HepG2 (cell line): ENCODE results near the gene LAG3. TPM values are rescaled to one million over a fixed set of nuclear protein-coding genes. Genes with fewer than 3 reads are reported as not detected.
A peak's percentile ranks its signal among the peaks of the same experiment; 100 is the strongest.

Experiments
- DR1 ChIP-seq: sonication (generic); formaldehyde crosslinking; IDR thresholded peaks from 2 replicates; pipeline ENCODE4 v1.8.0; 2021; ENCODE audit warnings: mild to moderate bottlenecking, missing genetic modification reagents, inconsistent platforms
- E2F2 ChIP-seq: sonication (generic); formaldehyde crosslinking; IDR thresholded peaks from 2 replicates; pipeline ENCODE4 v1.4.0; 2020; ENCODE audit warnings: missing genetic modification reagents, borderline replicate concordance
- ETV5 ChIP-seq: IDR thresholded peaks from 2 replicates; pipeline ENCODE4 v1.6.1; 2018; ENCODE audit warnings: missing biosample characterization, missing genetic modification reagents, inconsistent platforms, borderline replicate concordance
- JUN ChIP-seq: sonication (generic); formaldehyde crosslinking; IDR thresholded peaks from 2 replicates; pipeline ENCODE4 v1.4.0; 2020; ENCODE audit warnings: mild to moderate bottlenecking, missing genetic modification reagents
- KDM4B ChIP-seq: sonication (generic); formaldehyde crosslinking; IDR thresholded peaks from 2 replicates; pipeline ENCODE4 v1.4.0; 2020; ENCODE audit warnings: missing genetic modification reagents
- MEF2D ChIP-seq: sonication (generic); formaldehyde crosslinking; IDR thresholded peaks from 2 replicates; pipeline ENCODE4 v1.5.1; 2020; ENCODE audit warnings: mild to moderate bottlenecking, missing genetic modification reagents
- MEIS2 ChIP-seq: sonication (generic); formaldehyde crosslinking; IDR thresholded peaks from 2 replicates; pipeline ENCODE4 v1.9.0; 2021; ENCODE audit warnings: mild to moderate bottlenecking, missing genetic modification reagents
- MXD1 ChIP-seq: sonication (generic); formaldehyde crosslinking; IDR thresholded peaks from 2 replicates; pipeline ENCODE4 v1.4.0; 2020; ENCODE audit warnings: mild to moderate bottlenecking, missing genetic modification reagents
- NCOR1 ChIP-seq: fragments of 200-600 bp; sonication (generic); IDR thresholded peaks from 2 replicates; pipeline ENCODE4 v1.7.0; 2017; ENCODE audit warnings: antibody characterized with exemption, low read length, borderline replicate concordance
- NFIB ChIP-seq: sonication (generic); formaldehyde crosslinking; IDR thresholded peaks from 2 replicates; pipeline ENCODE4 v1.9.0; 2021; ENCODE audit warnings: missing genetic modification reagents, mild to moderate bottlenecking, borderline replicate concordance
- NPAS2 ChIP-seq: sonication (generic); formaldehyde crosslinking; IDR thresholded peaks from 2 replicates; pipeline ENCODE4 v1.8.0; 2022; ENCODE audit warnings: mild to moderate bottlenecking, missing genetic modification reagents, borderline replicate concordance
- NR2F6 ChIP-seq, 2 experiments: IDR thresholded peaks; 2 replicates each; pipeline ENCODE4 v1.6.1; 2016; ENCODE audit warnings: antibody characterized with exemption in 1 of 2, mild to moderate bottlenecking in 1 of 2
- SP140L ChIP-seq: sonication (generic); formaldehyde crosslinking; IDR thresholded peaks from 2 replicates; pipeline ENCODE4 v1.4.0; 2020; ENCODE audit warnings: missing genetic modification reagents, borderline replicate concordance
- TARDBP ChIP-seq: sonication (generic); formaldehyde crosslinking; IDR thresholded peaks from 2 replicates; pipeline ENCODE4 v1.8.0; 2022; ENCODE audit warnings: mild to moderate bottlenecking, missing genetic modification reagents
- TFE3 ChIP-seq: IDR thresholded peaks from 2 replicates; pipeline ENCODE4 v1.6.1; 2016
- TSC22D2 ChIP-seq: sonication (generic); formaldehyde crosslinking; IDR thresholded peaks from 2 replicates; pipeline ENCODE4 v1.5.1; 2020; ENCODE audit warnings: missing genetic modification reagents, mild to moderate bottlenecking, borderline replicate concordance
- XBP1 ChIP-seq: sonication (generic); formaldehyde crosslinking; IDR thresholded peaks from 2 replicates; pipeline ENCODE4 v1.5.0; 2020; ENCODE audit warnings: missing genetic modification reagents
- ZBTB7B ChIP-seq: sonication (generic); formaldehyde crosslinking; IDR thresholded peaks from 2 replicates; pipeline ENCODE4 v1.4.0; 2020; ENCODE audit warnings: missing genetic modification reagents
- ZFP36L2 ChIP-seq: sonication (generic); formaldehyde crosslinking; IDR thresholded peaks from 2 replicates; pipeline ENCODE4 v1.4.0; 2020; ENCODE audit warnings: missing genetic modification reagents
- ZNF232 ChIP-seq: sonication (generic); formaldehyde crosslinking; IDR thresholded peaks from 2 replicates; pipeline ENCODE4 v1.4.0; 2020; ENCODE audit warnings: missing genetic modification reagents, borderline replicate concordance
- ZNF24 ChIP-seq: fragments of 450-650 bp; IDR thresholded peaks from 2 replicates; pipeline ENCODE4 v1.6.1; 2017; ENCODE audit warnings: antibody characterized with exemption, mild to moderate bottlenecking
- ZNF280D ChIP-seq: sonication (generic); formaldehyde crosslinking; IDR thresholded peaks from 2 replicates; pipeline ENCODE4 v1.5.1; 2020; ENCODE audit warnings: mild to moderate bottlenecking, missing genetic modification reagents
- ZNF550 ChIP-seq: sonication (generic); formaldehyde crosslinking; IDR thresholded peaks from 2 replicates; pipeline ENCODE4 v1.4.0; 2020; ENCODE audit warnings: mild to moderate bottlenecking, missing genetic modification reagents, borderline replicate concordance
- ZNF558 ChIP-seq: sonication (generic); formaldehyde crosslinking; IDR thresholded peaks from 2 replicates; pipeline ENCODE4 v1.9.0; 2022; ENCODE audit warnings: mild to moderate bottlenecking, missing genetic modification reagents, borderline replicate concordance
- ZNF576 ChIP-seq: sonication (generic); formaldehyde crosslinking; IDR thresholded peaks from 2 replicates; pipeline ENCODE4 v1.4.0; 2020; ENCODE audit warnings: mild to moderate bottlenecking, missing genetic modification reagents
- polyA plus RNA-seq, 8 experiments: library from polyadenylated mRNA; depleted of rRNA in 3 of 8; stranded (reverse) in 7 of 8; unstranded in 1 of 8; fragments of >200 nt; fragmentation: Illumina TruSeq in 4 of 8; extraction: Trizol in 4 of 8; gene quantifications; 2 replicates each; pipeline versions ENCODE4 v1.2.1 to v1.2.3, GENCODE V29; 2011 to 2016; ENCODE audit warnings: low read depth in 4 of 8, missing spikeins in 1 of 8, mixed read lengths in 1 of 8; ENCODE audit not compliant: insufficient read depth in 1 of 8
- total RNA-seq, 5 experiments: library from RNA; depleted of rRNA; stranded (reverse); fragments of >200 nt; fragmentation: Illumina TruSeq; extraction: Trizol; gene quantifications; 2 replicates each; pipeline ENCODE4 v1.2.3, GENCODE V29; 2016; ENCODE audit warnings: low read depth in 1 of 5

LAG3 gene
- total and polyA plus RNA-seq, 2 of the 13 experiments (the other 11 are each of a cell fraction or from before 2014, with no cell fraction given) = 0.11 to 0.26 TPM

GRCh38 chr12:6825398-6826124 lies 53.2 kb downstream of the LAG3 start (continued):
- no peak for TF ChIP-seq E2F2
- TF ChIP-seq ZNF576 = no peak
- no peak for TF ChIP-seq TFE3 (CRISPR knock-in tag)
- TF ChIP-seq ZBTB7B (CRISPR knock-in tag) = no peak
- TF ChIP-seq KDM4B (CRISPR knock-in tag) = no peak
- TF ChIP-seq SP140L (CRISPR knock-in tag) = no peak
- no peak for TF ChIP-seq ETV5 (CRISPR knock-in tag)
- no peak for TF ChIP-seq NFIB
- no peak for TF ChIP-seq XBP1
- peak; percentile 19; the same call in 1 of the 2 replicates for TF ChIP-seq MEIS2
- no peak for TF ChIP-seq TSC22D2
- no peak for TF ChIP-seq JUN (CRISPR knock-in tag)
- no peak for TF ChIP-seq NPAS2 (CRISPR knock-in tag)
- no peak for TF ChIP-seq NCOR1
- no peak for TF ChIP-seq NR2F6 (IDR thresholded peaks at IDR 0.05)
- TF ChIP-seq NR2F6 (CRISPR knock-in tag; IDR thresholded peaks at IDR 0.05) = peak; percentile 8; the same call in 1 of the 2 replicates
- TF ChIP-seq ZNF550 (CRISPR knock-in tag) = no peak
- 0 out of 2 replicates have a peak, but pooled peaks have one; percentile 41 for TF ChIP-seq ZNF558
- no peak for TF ChIP-seq DR1
- TF ChIP-seq ZNF280D = no peak
- TF ChIP-seq MEF2D (CRISPR knock-in tag) = 0 out of 2 replicates have a peak, but pooled peaks have one; percentile 38
- peak; percentile 67; the same call in 1 of the 2 replicates for TF ChIP-seq TARDBP (CRISPR knock-in tag)
- TF ChIP-seq MXD1 (CRISPR knock-in tag) = no peak
- no peak for TF ChIP-seq ZFP36L2 (CRISPR knock-in tag)
- no peak for TF ChIP-seq ZNF232 (CRISPR knock-in tag)
- no peak for TF ChIP-seq ZNF24
